ENCODE results near the gene STXBP6. TPM values are rescaled to one million over a fixed set of nuclear protein-coding genes. Genes with fewer than 3 reads are reported as not detected.

STXBP6 gene
- total RNA-seq, 2 donors from 2014 or later = 20.1 to 28.3 TPM

GRCh38 chr14:24990773-24991172, 59.2 kb downstream of the STXBP6 start:
- ATAC-seq = no peak
- Histone ChIP-seq H3K27ac (no peak overlapping the region), H3K4me1 (peaks cover 41% of the 10 kb centered on the region), H3K27me3 (no peaks in the 10 kb centered on the region), H3K36me3 (replicated peaks in 1 of 2; ENCODE audit: insufficient read depth in 1 of 2, low read depth in 2 of 2) (no peaks in the 10 kb centered on the region), H3K9me3 (no peaks in the 10 kb centered on the region), H3K4me3 (no peak overlapping the region)
- TF ChIP-seq POLR2A (IDR thresholded peaks at IDR 0.05) (no peak), CTCF (IDR thresholded peaks at IDR 0.05) (no peak)
- DNase-seq = no peak
- intact Hi-C loops (cut with DNase I) = no loop called here

- intact Hi-C loops (cut with DNase I) = no loop called here
Measured at GRCh38 chr14:24990050-24990449, 59.9 kb downstream of the STXBP6 start.

GRCh38 chr14:24988760-24989159, 61.2 kb downstream of the STXBP6 start:
- no peaks in the 10 kb centered on the region for H3K9me3 ChIP-seq
- no peak overlapping the region for H3K27ac ChIP-seq
- intact Hi-C loops (cut with DNase I) = no loop called here
- 61 to 70% methylated on average over 5 of the region's 5 CpGs for whole genome bisulfite sequencing, 2 donors
- peaks cover 61% of the 10 kb centered on the region for H3K4me1 ChIP-seq
- no peaks in the 10 kb centered on the region for H3K36me3 ChIP-seq (replicated peaks in 1 of 2; ENCODE audit: insufficient read depth in 1 of 2, low read depth in 2 of 2)
- ATAC-seq (no peak), DNase-seq (no peak)
- TF ChIP-seq CTCF (IDR thresholded peaks at IDR 0.05) (no peak), POLR2A (IDR thresholded peaks at IDR 0.05) (no peak)
- H3K27me3 ChIP-seq = no peaks in the 10 kb centered on the region
- no peak overlapping the region for H3K4me3 ChIP-seq

More at GRCh38 chr14:24990050-24990449, 59.9 kb downstream of the STXBP6 start:
- Histone ChIP-seq H3K27me3 (no peaks in the 10 kb centered on the region), H3K9me3 (no peaks in the 10 kb centered on the region), H3K36me3 (replicated peaks in 1 of 2; ENCODE audit: insufficient read depth in 1 of 2, low read depth in 2 of 2) (no peaks in the 10 kb centered on the region), H3K4me1 (peaks cover 48% of the 10 kb centered on the region), H3K4me3 (no peak overlapping the region), H3K27ac (no peak overlapping the region)
- TF ChIP-seq CTCF (IDR thresholded peaks at IDR 0.05) = no peak
- no peak for TF ChIP-seq POLR2A (IDR thresholded peaks at IDR 0.05)
- ATAC-seq = no peak
- DNase-seq = peak in 2 of 4 donors; percentile 12 to 28
- 57 to 66% methylated on average over 8 of the region's 8 CpGs for WGBS, 2 donors

GRCh38 chr14:24986206-24986893, 63.6 kb downstream of the STXBP6 start:
- WGBS, 2 donors = 66 to 81% methylated on average over 3 to 4 of the region's 4 CpGs
- Histone ChIP-seq H3K9me3 (no peaks in the 10 kb centered on the region), H3K27ac (peak overlapping the region in 1 of 4 donors; percentile 41), H3K4me1 (peaks cover 69% of the 10 kb centered on the region), H3K36me3 (replicated peaks in 1 of 2; ENCODE audit: insufficient read depth in 1 of 2, low read depth in 2 of 2) (no peaks in the 10 kb centered on the region), H3K4me3 (no peak overlapping the region), H3K27me3 (no peaks in the 10 kb centered on the region)
- intact Hi-C loops (cut with DNase I) = no loop called here
- no peak for TF ChIP-seq POLR2A (IDR thresholded peaks at IDR 0.05)
- TF ChIP-seq CTCF (IDR thresholded peaks at IDR 0.05) = no peak
- ATAC-seq = no peak
- DNase-seq = no peak

Measured in body of pancreas (tissue), 4 donors.